ENCODE measurements around the gene RIOX2. TPM values are rescaled to one million over a fixed set of nuclear protein-coding genes. Genes with fewer than 3 reads are reported as not detected.
A peak's percentile ranks its signal among the peaks of the same experiment; 100 is the strongest.

RIOX2 gene
- total RNA-seq, result 10 to 100 TPM; 19.5 to 24.2 (median 21.7) TPM

DNA sequence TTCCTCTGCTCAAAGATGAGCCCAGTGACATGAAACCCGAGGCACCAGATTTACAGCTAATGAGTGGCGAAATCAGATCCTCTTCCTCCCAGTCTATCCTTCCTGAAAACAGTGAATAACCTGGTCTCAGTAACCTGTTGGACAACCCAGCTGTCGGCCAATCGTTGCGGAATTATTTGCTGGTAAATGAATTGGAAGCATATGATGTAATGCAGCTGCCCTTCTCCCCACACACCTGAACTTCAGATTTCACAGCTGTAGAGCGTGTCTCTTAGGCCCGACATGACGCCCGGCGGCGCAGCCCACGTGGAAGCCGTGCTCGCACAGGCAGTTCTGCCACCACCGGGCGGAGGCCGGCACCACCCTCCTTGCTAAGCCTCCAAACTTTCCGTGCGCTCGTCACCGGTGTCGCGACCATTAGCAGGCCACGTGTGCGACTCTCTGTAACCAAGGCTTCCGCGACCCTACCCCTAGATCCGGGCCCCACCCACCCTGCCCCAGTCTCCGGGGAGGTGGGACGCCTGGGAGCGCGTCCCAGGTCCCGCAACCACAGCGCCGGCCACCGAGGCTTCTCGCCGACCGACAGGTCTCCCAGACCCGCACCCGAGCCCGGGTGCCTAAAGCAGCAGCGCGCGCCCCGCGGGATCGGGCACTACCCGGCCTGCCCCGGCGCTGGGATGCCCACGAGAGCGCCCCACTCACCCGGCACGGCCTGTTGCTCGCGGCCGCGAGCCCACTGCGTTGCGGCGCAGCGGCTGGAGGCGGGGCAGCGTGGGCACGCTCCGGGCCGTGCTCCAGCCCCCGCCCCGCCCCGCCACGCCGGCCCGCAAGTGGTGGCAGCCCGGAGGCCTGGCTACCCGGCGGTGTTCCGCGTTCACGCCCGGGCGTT is at the start of gene RIOX2:
Gene RIOX2 (minus strand): TSS at position 753 of the 889 bp plus-strand sequence. CDS start 4,838 bp downstream, outside the sequence.
- no peak for DNase-seq (ENCODE audit: extremely low spot score)
- Histone ChIP-seq H3K27ac (replicated peaks in 1 of 4) (peak within 1 kb of the TSS; percentile 83 to 91 (median 86)), H3K27me3 (no peaks in the 10 kb centered on the region), H3K4me1 (peaks cover 12 to 35% (median 27%) of the 10 kb centered on the region in 4 donors), H3K36me3 (peaks cover 0 to 5% (median 2%) of the 10 kb centered on the region in 4 donors), H3K9me3 (no peaks in the 10 kb centered on the region), H3K4me3 (peak within 1 kb of the TSS; percentile 85 to 92 (median 89))
- TF ChIP-seq, protein P1, sequence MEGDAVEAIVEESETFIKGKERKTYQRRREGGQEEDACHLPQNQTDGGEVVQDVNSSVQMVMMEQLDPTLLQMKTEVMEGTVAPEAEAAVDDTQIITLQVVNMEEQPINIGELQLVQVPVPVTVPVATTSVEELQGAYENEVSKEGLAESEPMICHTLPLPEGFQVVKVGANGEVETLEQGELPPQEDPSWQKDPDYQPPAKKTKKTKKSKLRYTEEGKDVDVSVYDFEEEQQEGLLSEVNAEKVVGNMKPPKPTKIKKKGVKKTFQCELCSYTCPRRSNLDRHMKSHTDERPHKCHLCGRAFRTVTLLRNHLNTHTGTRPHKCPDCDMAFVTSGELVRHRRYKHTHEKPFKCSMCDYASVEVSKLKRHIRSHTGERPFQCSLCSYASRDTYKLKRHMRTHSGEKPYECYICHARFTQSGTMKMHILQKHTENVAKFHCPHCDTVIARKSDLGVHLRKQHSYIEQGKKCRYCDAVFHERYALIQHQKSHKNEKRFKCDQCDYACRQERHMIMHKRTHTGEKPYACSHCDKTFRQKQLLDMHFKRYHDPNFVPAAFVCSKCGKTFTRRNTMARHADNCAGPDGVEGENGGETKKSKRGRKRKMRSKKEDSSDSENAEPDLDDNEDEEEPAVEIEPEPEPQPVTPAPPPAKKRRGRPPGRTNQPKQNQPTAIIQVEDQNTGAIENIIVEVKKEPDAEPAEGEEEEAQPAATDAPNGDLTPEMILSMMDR (IDR thresholded peaks at IDR 0.05), result peak in 2 of 3 experiments; percentile 11 to 16
- TF ChIP-seq EP300 (IDR thresholded peaks at IDR 0.05), result no peak
- TF ChIP-seq POLR2AphosphoS5 (IDR thresholded peaks at IDR 0.05), result peak; percentile 48 to 68
- peak; percentile 56 for TF ChIP-seq POLR2A (IDR thresholded peaks at IDR 0.05; ENCODE audit: low read depth)
- 3% methylated on average over 50 of the region's 82 CpGs for WGBS
- intact Hi-C loops (cut with DNase I), result loop anchor here (5.0 to 10.0 kb wide), 2 partner anchors 50 to 147 kb away; partner anchors contain the start of gene CRYBG3

GRCh38 chr3:98020412-98020811 is 48.2 kb upstream of the RIOX2 start:
- Histone ChIP-seq H3K4me1 (peaks cover 0 to 4% (median 0%) of the 10 kb centered on the region in 4 donors), H3K27ac (replicated peaks in 1 of 4) (no peak overlapping the region), H3K36me3 (no peaks in the 10 kb centered on the region), H3K4me3 (no peak overlapping the region), H3K9me3 (no peaks in the 10 kb centered on the region), H3K27me3 (peaks cover 0 to 5% (median 2%) of the 10 kb centered on the region in 4 donors)
- TF ChIP-seq POLR2AphosphoS5 (IDR thresholded peaks at IDR 0.05) (no peak), POLR2A (IDR thresholded peaks at IDR 0.05; ENCODE audit: low read depth) (no peak), EP300 (IDR thresholded peaks at IDR 0.05) (no peak)
- TF ChIP-seq, protein P1 (IDR thresholded peaks at IDR 0.05), result no peak
- WGBS, result 91% methylated on average over 4 of the region's 4 CpGs
- DNase-seq (ENCODE audit: extremely low spot score), result no peak
- intact Hi-C loops (cut with DNase I), result loop anchor here (5.0 kb wide), 1 partner anchor 48 kb away; the partner anchor contains the start of gene RIOX2

GRCh38 chr3:98018301-98018700 is 46.1 kb upstream of the RIOX2 start:
- H3K27me3 ChIP-seq, result no peaks in the 10 kb centered on the region
- peaks cover 0 to 11% (median 9%) of the 10 kb centered on the region in 4 donors for H3K4me1 ChIP-seq
- no peak overlapping the region for H3K4me3 ChIP-seq
- no peaks in the 10 kb centered on the region for H3K36me3 ChIP-seq
- DNase-seq (ENCODE audit: extremely low spot score), result no peak
- TF ChIP-seq POLR2A (IDR thresholded peaks at IDR 0.05; ENCODE audit: low read depth), result no peak
- TF ChIP-seq POLR2AphosphoS5 (IDR thresholded peaks at IDR 0.05), result no peak
- TF ChIP-seq EP300 (IDR thresholded peaks at IDR 0.05), result no peak
- TF ChIP-seq, protein P1 (IDR thresholded peaks at IDR 0.05), result no peak
- H3K27ac ChIP-seq (replicated peaks in 1 of 4), result no peak overlapping the region
- intact Hi-C loops (cut with DNase I), result no loop called here
- WGBS, result 97% methylated on average over 4 of the region's 4 CpGs
- H3K9me3 ChIP-seq, result no peaks in the 10 kb centered on the region

DNA sequence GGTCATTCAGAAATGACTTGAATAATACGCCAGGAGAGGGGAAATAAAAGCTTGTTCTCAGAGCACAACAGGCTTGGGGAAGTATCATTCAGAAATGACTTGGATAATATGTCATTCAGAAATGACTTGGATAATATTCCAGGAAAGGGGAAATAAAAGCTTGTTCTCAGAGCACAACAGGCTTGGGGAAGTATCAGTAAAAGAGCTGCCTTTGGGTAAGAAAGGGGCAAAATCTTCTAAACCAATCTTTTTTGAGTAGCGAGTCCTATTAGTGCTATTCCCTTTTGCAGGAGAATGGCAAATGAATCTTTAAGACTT is 42.0 kb upstream of the RIOX2 start:
- intact Hi-C loops (cut with DNase I), result no loop called here
- Histone ChIP-seq H3K4me3 (no peak overlapping the region), H3K27ac (replicated peaks in 1 of 4) (no peak overlapping the region)

More for the DNA sequence above, 42.0 kb upstream of the RIOX2 start:
- WGBS, result 92% methylated on average over 2 of the region's 2 CpGs
- peaks cover 0 to 3% (median 0%) of the 10 kb centered on the region in 4 donors for H3K9me3 ChIP-seq
- TF ChIP-seq POLR2A (IDR thresholded peaks at IDR 0.05; ENCODE audit: low read depth) (no peak), EP300 (IDR thresholded peaks at IDR 0.05) (no peak), POLR2AphosphoS5 (IDR thresholded peaks at IDR 0.05) (no peak)
- TF ChIP-seq, protein P1 (IDR thresholded peaks at IDR 0.05), result no peak
- DNase-seq (ENCODE audit: extremely low spot score), result no peak
- no peaks in the 10 kb centered on the region for H3K27me3 ChIP-seq
- no peaks in the 10 kb centered on the region for H3K36me3 ChIP-seq
- H3K4me1 ChIP-seq, result peaks cover 0 to 11% (median 7%) of the 10 kb centered on the region in 4 donors

Measured in esophagus muscularis mucosa (tissue), 4 donors.